Stimulated activated naive CD8-positive, alpha-beta T cell treated with anti-CD3 and anti-CD28 coated beads, Interleukin-15, Interleukin-2, amounts not matched to agents 100 ng/mL and 50 ng/mL, for 24 hours (primary cell): Measurements from ENCODE around the gene NME3.

Experiments used
- H3K27ac Mint-ChIP-seq: one replicate; pipeline ENCODE4 v1.8.0; 2021; ENCODE audit warnings: mild to moderate bottlenecking, mixed read lengths
- H3K27me3 Mint-ChIP-seq: one replicate; pipeline ENCODE4 v1.8.0; 2021; ENCODE audit warnings: mixed read lengths
- H3K36me3 Mint-ChIP-seq: one replicate; pipeline ENCODE4 v1.8.0; 2021; ENCODE audit warnings: low read depth, mixed read lengths
- H3K4me1 Mint-ChIP-seq: one replicate; pipeline ENCODE4 v1.8.0; 2021; ENCODE audit warnings: low read depth, mixed read lengths
- H3K4me3 Mint-ChIP-seq: one replicate; pipeline ENCODE4 v1.8.0; 2021; ENCODE audit warnings: mild to moderate bottlenecking, mixed read lengths
- H3K9me3 Mint-ChIP-seq: one replicate; pipeline ENCODE4 v1.8.0; 2021; ENCODE audit warnings: mixed read lengths

Gene NME3

DNA sequence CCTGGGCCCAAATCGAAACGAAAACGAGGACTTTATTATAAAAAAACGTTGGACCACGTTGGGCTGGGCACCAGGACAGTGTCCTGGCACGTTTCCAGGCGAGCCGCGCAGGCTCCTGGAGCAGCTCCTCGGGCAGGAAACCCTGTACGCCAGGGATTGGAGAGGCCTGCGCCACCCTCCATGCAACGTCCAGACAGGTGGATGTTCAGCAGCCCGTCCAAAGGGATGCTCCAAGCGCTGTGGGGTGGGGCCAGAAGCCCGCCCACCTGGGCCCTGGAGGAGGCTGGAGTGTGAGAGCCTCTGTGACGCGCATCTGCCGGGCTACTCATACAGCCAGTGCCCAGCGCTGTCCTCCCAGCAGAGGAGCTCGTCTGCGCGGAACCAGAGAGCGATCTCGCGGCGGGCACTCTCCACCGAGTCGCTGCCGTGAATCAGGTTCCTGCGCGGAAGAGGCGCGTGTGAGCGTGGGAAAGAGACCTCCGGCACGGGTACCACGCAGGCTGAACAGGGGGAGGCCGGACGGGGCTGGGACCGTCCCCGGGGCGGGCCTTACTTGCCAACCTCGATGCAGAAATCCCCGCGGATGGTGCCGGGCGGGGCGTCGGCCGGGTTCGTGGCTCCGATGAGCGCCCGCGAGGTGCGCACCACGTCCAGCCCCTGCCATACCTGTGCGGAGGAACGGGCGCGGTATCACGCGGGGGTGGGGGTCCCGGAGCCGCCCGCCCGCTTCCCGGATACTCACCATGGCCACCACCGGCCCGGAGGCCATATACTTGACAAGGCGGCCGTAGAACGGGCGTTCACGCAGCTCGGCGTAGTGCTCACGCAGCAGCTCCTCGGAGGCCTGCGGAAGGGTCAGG, 785 bp downstream of the NME3 start:
- Mint-ChIP-seq H3K4me3 (peak overlapping the region; percentile 81), H3K36me3 (peaks cover 17% of the 10 kb centered on the region), H3K27ac (peak overlapping the region; percentile 83), H3K4me1 (peaks cover 18% of the 10 kb centered on the region), H3K27me3 (no peaks in the 10 kb centered on the region), H3K9me3 (no peaks in the 10 kb centered on the region)

DNA sequence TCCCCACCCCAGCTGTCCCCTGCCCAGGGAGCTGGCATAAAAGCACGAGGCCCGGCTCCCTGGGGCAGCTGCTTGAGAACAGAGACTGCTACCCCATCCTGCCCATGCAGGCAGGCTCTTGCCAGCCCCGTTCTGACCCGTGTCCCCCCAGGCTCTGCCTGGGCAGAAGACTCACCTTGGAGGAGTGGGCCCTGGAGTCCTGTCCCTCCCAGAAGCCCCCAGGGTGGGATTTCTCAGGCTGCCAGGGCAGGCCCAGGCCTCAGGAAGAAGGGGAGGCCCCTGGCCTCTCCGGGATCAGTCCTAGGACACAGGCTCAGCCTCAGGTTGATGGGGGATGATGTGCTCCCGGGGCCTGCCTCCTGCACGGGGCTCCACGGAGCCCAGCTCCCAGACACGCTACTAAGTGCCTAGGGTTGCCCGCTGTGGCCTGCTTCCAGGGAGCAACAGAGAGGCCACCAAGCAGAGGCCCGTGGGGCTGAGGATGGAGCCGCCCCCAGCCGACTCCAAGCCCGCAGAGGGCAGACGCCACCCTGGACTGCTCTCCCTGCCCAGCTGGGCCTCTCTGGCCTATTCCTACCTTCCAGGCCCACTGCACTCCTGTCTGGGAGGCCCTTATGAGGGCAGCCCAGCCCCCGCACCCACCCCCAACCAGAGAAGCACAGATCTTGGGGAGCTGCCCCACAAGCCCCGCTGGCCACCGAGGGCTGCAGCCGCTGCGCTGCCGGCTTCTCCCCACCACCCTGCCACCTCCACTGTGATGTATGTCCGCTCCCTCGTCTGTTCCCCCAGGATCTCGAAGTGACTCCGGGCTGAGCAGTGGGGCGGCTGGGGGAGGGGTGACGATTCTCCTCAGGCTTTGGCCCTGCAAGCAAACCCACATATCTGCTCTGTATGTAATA, 1.7 kb downstream of the NME3 start:
- peak overlapping the region; percentile 81 for H3K4me3 Mint-ChIP-seq
- H3K4me1 Mint-ChIP-seq, result peaks cover 14% of the 10 kb centered on the region
- no peaks in the 10 kb centered on the region for H3K27me3 Mint-ChIP-seq
- H3K9me3 Mint-ChIP-seq, result no peaks in the 10 kb centered on the region
- peaks cover 17% of the 10 kb centered on the region for H3K36me3 Mint-ChIP-seq
- H3K27ac Mint-ChIP-seq, result no peak overlapping the region

DNA sequence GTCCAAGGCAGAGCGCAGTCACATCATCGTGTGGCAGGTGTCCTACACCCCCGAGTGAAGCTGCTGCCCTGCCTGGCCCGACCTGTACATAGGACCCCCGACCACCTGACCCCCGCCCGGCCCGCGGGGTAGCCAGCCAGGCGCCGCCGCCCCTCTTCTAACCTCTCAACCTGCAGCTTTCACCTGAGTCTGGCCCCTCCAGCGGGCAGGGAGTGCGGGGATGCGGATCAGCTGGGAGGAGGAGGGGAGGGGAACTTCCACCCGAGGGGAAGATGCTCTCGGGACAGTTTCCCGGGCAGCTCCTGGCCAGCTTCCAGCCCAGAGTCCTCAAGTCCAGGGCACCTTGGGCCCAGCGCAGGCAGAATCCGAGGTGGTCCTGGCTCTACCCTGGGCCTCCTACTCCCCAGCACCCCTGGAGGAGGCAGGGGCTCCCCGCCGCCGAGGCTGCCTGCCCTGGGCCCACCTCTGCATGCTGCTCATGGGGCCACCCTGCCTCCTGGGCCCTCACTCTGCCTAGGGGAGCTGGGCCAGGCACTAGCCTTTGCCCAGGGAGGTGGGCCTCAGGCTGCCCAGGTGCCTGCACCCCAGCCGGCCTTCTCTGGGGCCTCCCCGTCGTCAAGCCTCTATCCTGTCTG, 2.5 kb downstream of the NME3 start:
- Mint-ChIP-seq H3K27me3 (no peaks in the 10 kb centered on the region), H3K4me1 (peaks cover 12% of the 10 kb centered on the region), H3K27ac (no peak overlapping the region), H3K36me3 (peaks cover 17% of the 10 kb centered on the region), H3K4me3 (no peak overlapping the region), H3K9me3 (no peaks in the 10 kb centered on the region)

DNA sequence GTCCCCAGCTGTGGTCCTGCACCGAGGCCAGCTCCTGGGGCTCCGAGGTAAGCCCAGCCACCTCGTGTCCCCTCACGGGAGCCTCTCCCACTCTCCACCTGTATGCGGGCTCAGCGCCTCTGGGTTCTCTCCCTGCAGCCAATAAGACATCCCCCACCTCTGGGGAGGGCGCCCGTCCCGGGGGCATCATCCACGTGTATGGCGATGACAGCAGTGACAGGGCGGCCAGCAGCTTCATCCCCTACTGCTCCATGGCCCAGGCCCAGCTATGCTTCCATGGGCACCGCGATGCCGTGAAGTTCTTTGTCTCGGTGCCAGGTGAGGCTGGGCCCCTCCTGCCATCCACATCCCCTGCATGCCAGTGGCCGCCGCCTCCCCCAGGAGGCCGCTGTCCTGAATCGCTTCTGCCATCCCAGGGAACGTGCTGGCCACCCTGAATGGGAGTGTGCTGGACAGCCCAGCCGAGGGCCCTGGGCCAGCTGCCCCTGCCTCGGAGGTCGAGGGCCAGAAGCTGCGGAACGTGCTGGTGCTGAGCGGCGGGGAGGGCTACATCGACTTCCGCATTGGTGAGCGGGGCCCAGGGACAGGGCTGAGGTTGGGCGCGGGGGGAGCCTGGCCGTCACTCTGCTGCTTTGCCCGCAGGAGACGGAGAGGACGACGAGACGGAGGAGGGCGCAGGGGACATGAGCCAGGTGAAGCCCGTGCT, 3.1 kb downstream of the NME3 start:
- Mint-ChIP-seq H3K4me3 (no peak overlapping the region), H3K4me1 (peaks cover 10% of the 10 kb centered on the region), H3K9me3 (no peaks in the 10 kb centered on the region), H3K36me3 (peaks cover 17% of the 10 kb centered on the region), H3K27ac (peak overlapping the region; percentile 45), H3K27me3 (no peaks in the 10 kb centered on the region)

DNA sequence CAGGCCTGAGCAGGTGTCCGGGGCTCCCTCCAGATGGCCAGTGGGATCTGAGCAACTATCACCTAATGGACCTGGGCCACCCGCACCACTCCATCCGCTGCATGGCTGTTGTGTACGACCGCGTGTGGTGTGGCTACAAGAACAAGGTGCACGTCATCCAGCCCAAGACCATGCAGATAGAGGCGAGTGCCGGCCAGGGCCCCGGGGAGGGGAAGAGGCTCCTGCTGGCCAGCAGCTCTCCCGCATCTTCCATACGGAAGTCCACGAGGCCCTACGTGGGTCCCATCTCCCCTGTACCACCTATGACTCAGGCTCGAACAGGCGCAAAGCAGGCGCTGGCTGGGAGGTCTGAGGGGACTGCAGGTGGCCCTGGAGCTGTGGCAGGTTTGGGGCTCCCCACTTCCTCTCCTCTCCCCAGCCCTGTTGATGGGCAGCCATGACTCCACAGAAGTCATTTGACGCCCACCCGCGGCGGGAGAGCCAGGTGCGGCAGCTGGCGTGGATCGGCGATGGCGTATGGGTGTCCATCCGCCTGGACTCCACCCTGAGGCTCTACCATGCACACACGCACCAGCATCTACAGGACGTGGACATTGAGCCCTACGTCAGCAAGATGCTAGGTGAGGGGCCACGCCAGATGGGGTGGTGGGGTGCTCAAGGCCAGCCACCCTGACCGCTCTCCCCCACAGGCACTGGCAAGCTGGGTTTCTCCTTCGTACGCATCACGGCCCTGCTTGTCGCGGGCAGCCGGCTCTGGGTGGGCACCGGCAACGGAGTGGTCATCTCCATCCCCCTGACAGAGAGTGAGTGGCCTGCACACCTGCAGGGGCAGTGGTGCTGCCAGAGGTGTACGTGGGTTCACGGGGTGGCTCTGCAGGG, 4.0 kb downstream of the NME3 start:
- no peak overlapping the region for H3K4me3 Mint-ChIP-seq
- no peak overlapping the region for H3K27ac Mint-ChIP-seq

DNA sequence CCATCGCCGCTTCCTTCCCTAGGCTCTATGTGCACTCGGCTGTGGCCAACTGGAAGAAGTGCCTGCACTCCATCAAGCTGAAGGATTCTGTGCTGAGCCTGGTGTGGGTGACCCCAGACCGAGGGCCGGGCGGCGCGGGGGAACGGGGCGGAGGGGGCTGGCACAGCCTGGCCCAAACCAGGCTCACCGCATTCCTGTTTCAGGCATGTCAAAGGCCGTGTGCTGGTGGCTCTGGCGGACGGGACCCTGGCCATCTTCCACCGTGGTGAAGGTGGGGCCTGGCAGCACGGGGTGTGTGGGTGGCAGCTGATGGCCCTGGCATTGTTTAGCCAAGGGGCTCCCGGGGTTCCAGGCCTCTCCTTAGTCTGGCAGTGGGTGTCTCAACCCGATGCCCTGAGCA, 4.6 kb downstream of the NME3 start:
- Mint-ChIP-seq H3K4me3 (no peak overlapping the region), H3K36me3 (peaks cover 8% of the 10 kb centered on the region), H3K4me1 (peaks cover 4% of the 10 kb centered on the region), H3K27ac (no peak overlapping the region), H3K9me3 (no peaks in the 10 kb centered on the region), H3K27me3 (no peaks in the 10 kb centered on the region)

More for the DNA sequence above, 4.0 kb downstream of the NME3 start:
- Mint-ChIP-seq H3K36me3 (peaks cover 15% of the 10 kb centered on the region), H3K27me3 (no peaks in the 10 kb centered on the region), H3K4me1 (peaks cover 10% of the 10 kb centered on the region), H3K9me3 (no peaks in the 10 kb centered on the region)

DNA sequence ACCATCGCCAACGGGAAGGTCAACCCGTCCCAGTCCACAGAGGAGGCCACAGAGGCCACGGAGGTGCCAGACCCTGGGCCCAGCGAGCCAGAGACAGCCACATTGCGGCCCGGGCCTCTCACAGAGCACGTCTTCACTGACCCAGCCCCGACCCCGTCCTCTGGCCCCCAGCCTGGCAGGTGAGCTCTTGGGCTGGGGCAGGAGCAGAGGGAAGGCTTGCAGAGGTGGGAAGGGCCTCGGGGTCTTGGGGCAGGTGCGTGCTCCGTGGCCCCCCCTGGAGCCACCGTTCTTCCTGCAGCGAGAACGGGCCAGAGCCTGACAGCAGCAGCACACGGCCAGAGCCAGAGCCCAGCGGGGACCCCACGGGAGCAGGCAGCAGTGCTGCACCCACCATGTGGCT, 5.1 kb downstream of the NME3 start:
- peaks cover 9% of the 10 kb centered on the region for H3K36me3 Mint-ChIP-seq
- no peak overlapping the region for H3K27ac Mint-ChIP-seq
- no peak overlapping the region for H3K4me3 Mint-ChIP-seq
- peaks cover 4% of the 10 kb centered on the region for H3K4me1 Mint-ChIP-seq
- no peaks in the 10 kb centered on the region for H3K9me3 Mint-ChIP-seq
- H3K27me3 Mint-ChIP-seq, result no peaks in the 10 kb centered on the region

DNA sequence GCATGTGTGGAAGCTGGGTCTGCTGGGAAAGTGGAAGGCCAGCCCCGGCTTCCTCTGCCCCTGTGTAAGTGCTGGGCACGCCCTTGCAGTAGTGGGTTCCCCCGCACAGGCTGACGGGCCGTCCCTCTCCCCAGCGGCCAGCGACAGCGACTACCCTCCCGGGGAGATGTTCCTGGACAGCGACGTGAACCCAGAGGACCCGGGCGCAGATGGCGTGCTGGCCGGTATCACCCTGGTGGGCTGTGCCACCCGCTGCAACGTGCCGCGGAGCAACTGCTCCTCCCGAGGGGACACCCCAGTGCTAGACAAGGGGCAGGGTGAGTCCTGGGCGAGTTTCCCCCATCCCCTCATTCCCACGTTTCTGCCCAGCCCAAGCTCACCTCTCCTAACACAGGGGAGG, 5.5 kb downstream of the NME3 start:
- Mint-ChIP-seq H3K9me3 (no peaks in the 10 kb centered on the region), H3K27ac (no peak overlapping the region), H3K4me3 (no peak overlapping the region), H3K4me1 (peaks cover 4% of the 10 kb centered on the region), H3K27me3 (no peaks in the 10 kb centered on the region), H3K36me3 (peaks cover 11% of the 10 kb centered on the region)

DNA sequence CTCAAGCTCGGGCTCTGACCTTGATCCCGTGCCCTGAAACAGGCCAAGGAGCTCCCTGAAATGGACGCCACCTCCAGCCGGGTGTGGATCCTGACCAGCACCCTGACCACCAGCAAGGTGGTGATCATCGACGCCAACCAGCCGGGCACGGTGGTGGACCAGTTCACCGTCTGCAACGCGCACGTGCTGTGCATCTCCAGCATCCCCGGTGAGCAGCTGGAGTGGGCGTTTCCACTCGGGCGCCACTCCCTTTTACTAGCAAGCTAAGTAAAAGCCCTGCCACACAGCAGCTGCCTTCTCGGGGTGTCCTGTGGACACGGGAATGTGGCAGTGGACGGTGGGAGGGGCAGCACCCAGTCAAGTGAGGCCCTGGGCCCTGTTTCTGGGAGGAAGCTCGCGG, 6.4 kb downstream of the NME3 start:
- H3K9me3 Mint-ChIP-seq, result no peaks in the 10 kb centered on the region
- H3K36me3 Mint-ChIP-seq, result peaks cover 11% of the 10 kb centered on the region
- no peak overlapping the region for H3K4me3 Mint-ChIP-seq
- H3K27me3 Mint-ChIP-seq, result no peaks in the 10 kb centered on the region
- peaks cover under 1% of the 10 kb centered on the region for H3K4me1 Mint-ChIP-seq
- H3K27ac Mint-ChIP-seq, result no peak overlapping the region

DNA sequence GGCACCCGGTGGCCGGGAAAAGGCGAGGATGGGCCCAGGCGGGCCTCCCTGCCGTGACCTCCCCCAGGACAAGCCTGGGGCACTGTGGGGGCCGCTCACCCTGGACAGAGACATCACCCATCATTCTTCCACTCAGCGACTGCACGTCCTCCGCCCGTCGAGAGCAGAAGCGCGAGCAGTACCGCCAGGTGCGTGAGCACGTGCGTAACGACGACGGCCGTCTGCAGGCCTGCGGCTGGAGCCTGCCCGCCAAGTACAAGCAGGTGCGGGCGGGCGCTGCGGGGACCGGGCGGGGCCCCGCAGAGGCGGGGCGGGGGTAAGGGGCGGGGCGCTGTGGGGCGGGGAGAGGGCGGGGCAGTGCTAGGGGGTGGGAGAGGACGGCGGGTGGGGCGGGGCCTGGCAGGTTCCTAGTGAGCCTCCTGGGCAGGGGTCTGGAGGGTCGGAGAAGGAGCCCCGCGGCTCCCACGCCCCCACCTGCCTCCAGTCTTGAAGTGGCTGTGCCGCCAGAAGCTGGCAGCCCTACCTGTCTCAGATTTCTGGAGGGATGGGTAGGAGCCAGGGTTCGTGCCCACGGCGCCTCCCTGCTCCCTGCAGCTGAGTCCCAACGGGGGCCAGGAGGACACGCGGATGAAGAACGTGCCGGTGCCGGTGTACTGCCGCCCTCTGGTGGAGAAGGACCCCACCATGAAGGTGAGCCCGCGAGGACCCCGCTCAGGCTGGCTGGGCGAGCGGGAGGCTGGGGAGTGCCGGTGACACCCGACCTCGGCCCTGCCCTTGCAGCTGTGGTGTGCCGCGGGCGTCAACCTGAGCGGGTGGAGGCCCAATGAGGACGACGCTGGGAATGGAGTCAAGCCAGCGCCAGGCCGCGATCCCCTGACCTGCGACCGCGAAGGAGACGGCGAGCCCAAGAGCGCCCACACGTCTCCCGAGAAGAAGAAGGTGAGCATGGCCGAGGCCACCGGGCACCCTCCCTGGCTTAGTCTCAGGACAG, 7.5 kb downstream of the NME3 start:
- peaks cover 11% of the 10 kb centered on the region for H3K36me3 Mint-ChIP-seq
- H3K9me3 Mint-ChIP-seq, result no peaks in the 10 kb centered on the region
- no peaks in the 10 kb centered on the region for H3K27me3 Mint-ChIP-seq
- no peaks in the 10 kb centered on the region for H3K4me1 Mint-ChIP-seq
- no peak overlapping the region for H3K27ac Mint-ChIP-seq
- H3K4me3 Mint-ChIP-seq, result no peak overlapping the region

DNA sequence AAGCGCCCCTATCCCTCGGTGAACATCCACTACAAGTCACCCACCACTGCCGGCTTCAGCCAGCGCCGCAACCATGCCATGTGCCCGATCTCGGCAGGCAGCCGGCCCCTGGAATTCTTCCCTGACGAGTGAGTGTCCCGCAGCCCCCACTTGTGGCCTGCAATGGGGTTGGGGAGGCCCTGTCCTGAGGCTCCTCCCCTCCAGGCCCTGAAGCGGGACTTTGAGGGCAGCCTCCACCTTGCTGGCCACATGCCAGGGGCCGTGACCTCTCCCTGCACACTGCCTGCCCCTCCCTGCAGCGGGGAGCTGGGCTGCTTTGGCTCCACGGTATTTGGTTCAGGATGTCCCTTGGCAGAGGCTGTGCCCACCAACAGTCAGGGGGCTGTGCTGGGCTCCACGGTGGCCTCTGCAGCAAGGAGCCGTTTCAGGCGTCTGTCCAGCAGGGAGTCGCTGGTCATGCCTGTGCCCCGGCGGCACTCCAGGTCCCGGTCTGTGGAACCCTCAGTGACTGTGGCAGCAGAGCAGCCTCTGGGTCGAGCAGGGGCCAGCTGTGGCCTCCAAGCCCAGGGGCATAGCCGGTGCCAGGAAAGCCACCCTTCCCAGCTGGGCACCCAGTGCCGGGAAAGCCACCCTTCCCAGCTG, 8.3 kb downstream of the NME3 start:
- Mint-ChIP-seq H3K9me3 (no peaks in the 10 kb centered on the region), H3K36me3 (peaks cover 9% of the 10 kb centered on the region), H3K27ac (no peak overlapping the region), H3K4me3 (no peak overlapping the region), H3K27me3 (no peaks in the 10 kb centered on the region), H3K4me1 (no peaks in the 10 kb centered on the region)

DNA sequence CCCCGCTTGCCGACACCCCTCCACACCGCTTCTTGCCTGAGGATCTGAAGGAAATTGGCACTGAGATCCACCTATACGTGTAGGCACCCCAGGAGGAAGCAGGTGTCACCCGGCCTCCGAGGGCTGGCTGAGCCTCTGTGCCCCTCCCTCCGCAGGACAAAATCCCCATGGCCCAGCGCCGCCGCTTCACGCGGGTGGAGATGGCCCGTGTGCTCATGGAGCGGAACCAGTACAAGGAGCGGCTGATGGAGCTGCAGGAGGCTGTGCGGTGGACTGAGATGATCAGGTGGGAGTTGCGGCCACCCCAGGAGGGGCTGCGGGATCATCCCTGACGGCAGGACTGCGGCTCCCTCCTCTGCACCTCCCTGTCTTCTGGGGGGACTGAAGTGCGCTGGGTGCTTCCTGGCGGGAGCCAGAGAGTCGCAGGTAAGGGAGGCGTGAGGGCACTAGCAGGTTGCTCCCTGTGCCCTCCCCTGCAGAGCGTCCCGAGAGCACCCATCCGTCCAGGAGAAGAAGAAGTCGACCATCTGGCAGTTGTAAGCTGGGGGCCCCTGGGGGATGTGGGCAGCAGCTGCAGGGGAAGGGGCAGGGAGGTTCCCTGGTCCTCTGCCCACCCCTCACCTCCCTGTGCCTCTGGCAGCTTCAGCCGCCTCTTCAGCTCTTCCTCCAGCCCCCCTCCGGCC, 9.0 kb downstream of the NME3 start:
- H3K27ac Mint-ChIP-seq, result no peak overlapping the region
- no peaks in the 10 kb centered on the region for H3K9me3 Mint-ChIP-seq
- no peaks in the 10 kb centered on the region for H3K27me3 Mint-ChIP-seq
- no peak overlapping the region for H3K4me3 Mint-ChIP-seq
- H3K4me1 Mint-ChIP-seq, result no peaks in the 10 kb centered on the region
- peaks cover 8% of the 10 kb centered on the region for H3K36me3 Mint-ChIP-seq
